Astrocyte of the spinal cord (primary cell): ENCODE results near the gene IL23A.

Experiments
- DNase-seq: peaks from one replicate; pipeline ENCODE4 v3.0.0; 2011; ENCODE audit warnings: low read depth, low spot score
- H3K4me3 ChIP-seq: 2 replicates; pipeline ENCODE4 v1.5.1; 2011; ENCODE audit warnings: low read depth, mild to moderate bottlenecking, low read length, moderate library complexity
- CTCF ChIP-seq: IDR thresholded peaks from 2 replicates; pipeline ENCODE4 v1.5.1; 2012; ENCODE audit warnings: low read depth, mild to moderate bottlenecking, low read length, inconsistent platforms
- in situ Hi-C: cut with HindIII; loops from 2 replicates; pipeline ENCODE4 v1.10.0; 2017; ENCODE audit warnings: low sequenced_read_pairs

IL23A gene

GRCh38 chr12:56362130-56363059, 23.7 kb downstream of the IL23A start, which contains the start of gene APOF:
APOF (minus strand) TSS chr12:56362857; CDS start chr12:56362745, 112 bp downstream.
- no peak within 1 kb of the TSS for H3K4me3 ChIP-seq
- DNase-seq: no peak
- in situ Hi-C loops: no loop called here
- TF ChIP-seq CTCF: no peak

- in situ Hi-C loops: no loop called here
- TF ChIP-seq CTCF: no peak
- H3K4me3 ChIP-seq: no peak overlapping the region
- DNase-seq: no peak
Measured at GRCh38 chr12:56366948-56367347, 28.3 kb downstream of the IL23A start.

DNA sequence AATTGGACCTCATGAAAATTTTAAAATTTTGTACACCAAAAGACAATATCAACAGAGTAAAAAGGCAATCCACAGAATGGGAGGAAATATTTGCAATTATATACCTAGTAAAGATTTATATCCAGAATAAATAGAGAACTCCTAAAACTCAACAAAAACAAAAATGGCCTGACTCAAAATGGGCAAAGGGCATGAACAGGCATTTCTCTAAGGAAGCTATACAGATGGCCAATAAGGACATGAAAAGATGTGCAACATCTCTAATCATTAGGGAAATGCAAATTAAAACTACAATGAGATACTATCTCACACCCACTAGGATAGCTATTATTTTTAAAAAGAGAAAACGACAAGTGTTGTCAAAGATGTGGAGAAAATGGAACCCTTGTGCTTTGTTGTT, 34.8 kb downstream of the IL23A start:
- H3K4me3 ChIP-seq: no peak overlapping the region
- in situ Hi-C loops: no loop called here
- TF ChIP-seq CTCF: no peak
- no peak for DNase-seq

GRCh38 chr12:56374726-56375597, 36.3 kb downstream of the IL23A start:
- no peak for DNase-seq
- no peak overlapping the region for H3K4me3 ChIP-seq
- in situ Hi-C loops: no loop called here
- no peak for TF ChIP-seq CTCF

GRCh38 chr12:56375598-56376434, 37.1 kb downstream of the IL23A start:
- no peak overlapping the region for H3K4me3 ChIP-seq
- in situ Hi-C loops: no loop called here
- DNase-seq: no peak
- no peak for TF ChIP-seq CTCF
